Activated T-helper 17 cell treated with anti-CD3 and anti-CD28 coated beads, Interleukin-2, amount 50 U/mL, for 72 hours (primary cell): ENCODE measurements around the gene SMPX. TPM values are rescaled to one million over a fixed set of nuclear protein-coding genes. Genes with fewer than 3 reads are reported as not detected.

Experiments
- ATAC-seq: fragments of 150-1000 bp; cut with Tn5 transposase; replicated peaks from 2 replicates; pipeline ENCODE4 v1.10.0; 2021; ENCODE audit warnings: mild to moderate bottlenecking, moderate library complexity
- H3K27ac Mint-ChIP-seq: one replicate; pipeline ENCODE4 v1.8.0; 2022; ENCODE audit warnings: mixed read lengths
- H3K27me3 Mint-ChIP-seq: one replicate; pipeline ENCODE4 v1.8.0; 2022; ENCODE audit warnings: mixed read lengths
- H3K36me3 Mint-ChIP-seq: one replicate; pipeline ENCODE4 v1.8.0; 2022; ENCODE audit warnings: low read depth, mild to moderate bottlenecking, mixed read lengths
- H3K4me1 Mint-ChIP-seq: one replicate; pipeline ENCODE4 v1.8.0; 2022; ENCODE audit warnings: mixed read lengths
- H3K4me3 Mint-ChIP-seq: one replicate; pipeline ENCODE4 v1.8.0; 2022; ENCODE audit warnings: mild to moderate bottlenecking, mixed read lengths
- H3K9me3 Mint-ChIP-seq: one replicate; pipeline ENCODE4 v1.8.0; 2022; ENCODE audit warnings: mixed read lengths
- total RNA-seq, 2 donors: library from RNA; stranded (reverse); gene quantifications; one replicate each; pipeline ENCODE4 v1.2.3, GENCODE V29; 2022

The SMPX gene
- total RNA-seq, 2 donors from 2014 or later: not detected

DNA sequence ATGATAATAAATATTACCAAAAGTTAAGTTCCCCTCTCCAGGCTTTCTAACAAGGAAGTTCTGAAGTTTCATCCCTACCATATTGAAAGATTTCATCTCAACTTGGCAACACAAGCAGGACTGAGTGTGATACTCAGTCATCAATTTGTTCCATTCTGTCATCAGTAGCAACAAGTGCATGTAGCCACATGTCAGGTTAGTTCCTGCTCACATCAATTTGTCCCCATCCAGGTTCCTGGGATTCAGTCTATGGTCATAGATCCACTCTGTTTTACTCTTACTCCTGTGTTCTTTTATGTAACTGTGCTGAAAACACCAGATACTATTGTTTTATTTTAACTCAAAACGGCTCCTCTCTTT, 22.2 kb downstream of the SMPX start:
- Mint-ChIP-seq H3K9me3 (no peaks in the 10 kb centered on the region), H3K27ac (no peak overlapping the region), H3K27me3 (peaks cover 3% of the 10 kb centered on the region), H3K36me3 (no peaks in the 10 kb centered on the region), H3K4me3 (no peak overlapping the region), H3K4me1 (no peaks in the 10 kb centered on the region)
- ATAC-seq: no peak

DNA sequence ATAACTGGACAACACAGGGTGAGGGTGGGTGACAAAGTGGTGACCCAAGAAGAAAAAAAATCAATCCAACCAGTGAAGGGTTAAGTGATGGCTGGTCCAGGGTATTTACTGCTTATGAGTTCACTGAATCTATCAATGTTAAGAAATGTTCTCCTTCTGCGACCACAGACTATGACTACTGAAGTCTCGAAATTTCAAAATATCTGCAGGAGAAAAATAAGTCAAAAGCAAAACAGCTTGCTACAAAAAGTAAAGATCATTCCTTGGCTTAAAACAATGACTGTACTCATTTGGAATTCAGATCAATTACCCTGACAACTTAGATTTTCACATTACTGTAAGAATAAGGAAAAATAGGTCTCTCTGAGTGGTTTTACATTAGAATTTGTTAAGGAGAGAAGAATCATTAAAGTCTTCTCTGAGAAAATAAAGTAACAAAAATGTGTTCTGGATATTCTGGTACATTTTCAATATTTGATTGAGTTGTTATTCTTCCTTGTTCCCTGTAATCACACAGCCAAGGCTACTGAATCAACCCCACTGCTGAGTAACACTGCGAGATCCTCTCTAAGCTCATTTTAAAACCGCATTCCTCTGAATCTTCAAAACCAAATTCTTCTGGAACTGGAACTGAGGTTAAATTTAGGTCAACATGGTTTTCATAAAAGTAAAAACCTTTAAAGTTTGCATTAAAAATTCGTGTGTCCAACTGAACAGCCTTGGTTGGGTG, 22.7 kb downstream of the SMPX start:
- no peak overlapping the region for H3K4me3 Mint-ChIP-seq
- no peak for ATAC-seq
- H3K9me3 Mint-ChIP-seq: no peaks in the 10 kb centered on the region
- no peak overlapping the region for H3K27ac Mint-ChIP-seq
- H3K36me3 Mint-ChIP-seq: no peaks in the 10 kb centered on the region
- peaks cover 3% of the 10 kb centered on the region for H3K27me3 Mint-ChIP-seq
- no peaks in the 10 kb centered on the region for H3K4me1 Mint-ChIP-seq

DNA sequence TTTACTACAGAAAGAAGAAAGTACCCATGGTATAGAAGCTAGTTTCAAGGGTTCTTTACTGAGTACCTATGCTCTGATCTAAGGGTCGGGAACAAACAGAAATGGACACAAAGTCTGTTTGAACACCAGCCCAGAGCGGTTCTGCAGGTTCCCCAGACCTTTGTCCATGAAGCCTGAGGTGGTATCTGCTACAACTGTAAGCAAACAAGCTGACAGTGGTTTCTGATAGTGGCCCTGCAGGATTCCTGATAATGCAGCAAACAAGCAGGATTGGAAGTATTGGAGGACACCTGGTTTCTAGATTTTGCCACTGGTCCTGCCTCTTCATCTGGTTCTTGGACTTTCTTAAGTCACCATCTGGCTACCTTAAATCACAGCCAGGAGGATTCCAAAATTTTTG, 23.7 kb downstream of the SMPX start:
- H3K4me1 Mint-ChIP-seq: no peaks in the 10 kb centered on the region
- peaks cover 3% of the 10 kb centered on the region for H3K27me3 Mint-ChIP-seq
- H3K36me3 Mint-ChIP-seq: no peaks in the 10 kb centered on the region
- ATAC-seq: no peak
- no peak overlapping the region for H3K4me3 Mint-ChIP-seq
- no peak overlapping the region for H3K27ac Mint-ChIP-seq
- no peaks in the 10 kb centered on the region for H3K9me3 Mint-ChIP-seq

DNA sequence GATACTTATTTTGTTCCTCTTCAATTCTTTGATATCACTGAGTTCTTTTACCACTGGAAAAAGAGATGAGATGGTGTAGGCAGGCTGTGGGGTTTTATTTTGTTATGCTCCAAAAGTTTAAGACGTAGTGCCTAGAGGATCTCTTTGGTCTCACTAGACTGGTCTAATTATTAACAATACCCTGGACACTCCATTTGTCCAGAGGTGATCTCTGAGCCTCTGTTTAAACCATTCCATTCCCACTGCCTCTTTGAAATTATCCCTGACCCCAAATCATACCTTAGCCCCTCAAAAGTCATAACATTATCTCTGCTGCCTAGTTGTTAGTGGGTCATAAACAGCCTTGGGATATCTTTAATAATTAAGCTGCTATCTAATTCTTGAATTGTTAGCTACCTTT, 24.2 kb downstream of the SMPX start:
- H3K4me3 Mint-ChIP-seq: no peak overlapping the region

DNA sequence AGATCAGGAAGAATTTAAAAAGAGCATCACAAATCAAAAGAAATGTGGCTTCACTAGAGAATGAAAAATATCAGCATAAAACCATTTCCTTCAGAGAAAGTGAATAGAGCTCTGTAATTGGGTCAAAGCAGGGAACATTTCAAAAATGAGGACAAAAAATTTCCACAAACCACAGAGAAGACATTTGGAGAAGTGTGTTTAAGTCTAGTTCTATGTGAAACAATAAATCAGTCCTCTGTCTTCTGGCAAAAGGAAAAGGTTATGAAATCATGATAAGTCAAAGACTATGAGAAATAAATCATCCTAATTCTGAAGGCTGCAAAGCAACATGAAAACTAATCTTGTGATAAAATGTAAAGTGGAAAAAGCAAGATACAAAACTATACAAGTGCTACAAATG, 27.9 kb downstream of the SMPX start:
- no peak for ATAC-seq
- H3K4me3 Mint-ChIP-seq: no peak overlapping the region
- peaks cover 3% of the 10 kb centered on the region for H3K27me3 Mint-ChIP-seq
- no peaks in the 10 kb centered on the region for H3K9me3 Mint-ChIP-seq
- H3K4me1 Mint-ChIP-seq: no peaks in the 10 kb centered on the region
- H3K36me3 Mint-ChIP-seq: no peaks in the 10 kb centered on the region
- H3K27ac Mint-ChIP-seq: no peak overlapping the region

More for the DNA sequence above, 24.2 kb downstream of the SMPX start:
- no peak overlapping the region for H3K27ac Mint-ChIP-seq
- H3K27me3 Mint-ChIP-seq: peaks cover 3% of the 10 kb centered on the region
- no peaks in the 10 kb centered on the region for H3K36me3 Mint-ChIP-seq
- no peak for ATAC-seq
- H3K9me3 Mint-ChIP-seq: no peaks in the 10 kb centered on the region
- H3K4me1 Mint-ChIP-seq: no peaks in the 10 kb centered on the region

DNA sequence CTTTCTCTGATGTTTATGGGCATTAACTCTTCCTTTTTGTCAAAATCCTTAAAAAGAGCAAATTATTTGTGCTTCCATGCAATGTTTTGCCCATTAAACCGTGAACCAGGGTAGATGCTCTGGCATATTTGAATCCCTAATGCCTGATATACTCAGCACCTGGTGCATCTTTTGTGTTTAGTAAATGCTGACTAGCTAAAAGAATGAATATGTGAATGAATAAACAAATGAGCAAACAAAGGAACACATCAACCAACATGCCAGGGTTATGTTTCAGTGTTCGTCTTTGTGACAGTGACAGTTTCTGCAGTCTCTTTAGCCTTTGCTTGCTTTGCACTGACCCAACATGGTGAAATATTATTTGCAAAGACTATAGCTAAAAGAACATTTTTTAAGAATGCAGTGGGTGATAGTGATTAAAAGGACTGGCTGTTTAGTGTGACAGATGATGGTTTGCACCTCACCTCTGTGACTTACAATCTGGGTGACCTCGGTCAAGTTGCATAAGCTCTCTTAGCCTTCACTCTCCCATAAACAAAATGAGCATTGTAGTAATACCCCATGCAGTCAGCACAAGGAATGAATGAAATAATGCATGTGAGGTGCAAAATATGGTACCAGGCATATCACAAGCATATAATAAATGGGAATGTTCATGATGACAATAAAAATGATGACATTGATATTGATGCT, 29.5 kb downstream of the SMPX start:
- no peaks in the 10 kb centered on the region for H3K36me3 Mint-ChIP-seq
- no peak for ATAC-seq
- H3K9me3 Mint-ChIP-seq: no peaks in the 10 kb centered on the region
- no peaks in the 10 kb centered on the region for H3K4me1 Mint-ChIP-seq
- H3K4me3 Mint-ChIP-seq: no peak overlapping the region
- no peak overlapping the region for H3K27ac Mint-ChIP-seq
- peaks cover 3% of the 10 kb centered on the region for H3K27me3 Mint-ChIP-seq

DNA sequence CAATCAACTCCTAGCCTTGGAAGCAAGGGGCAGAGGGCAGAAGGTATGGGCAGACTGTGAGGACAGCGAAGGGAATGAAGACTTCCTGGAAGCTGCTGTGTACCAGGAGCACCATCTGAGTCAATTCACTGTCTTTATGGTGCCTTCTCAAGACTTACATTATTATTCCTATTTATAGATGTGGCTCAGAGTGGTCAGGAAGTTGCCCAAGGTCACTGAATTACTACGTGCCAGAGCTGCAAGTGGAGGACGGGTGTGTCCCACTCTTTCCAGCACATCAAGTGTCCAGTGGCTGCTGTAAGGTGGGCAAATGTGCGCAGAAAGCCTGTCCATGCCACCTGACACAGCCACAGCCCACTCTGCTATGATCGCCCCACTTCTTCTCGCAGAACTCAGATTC, 32.0 kb downstream of the SMPX start:
- no peaks in the 10 kb centered on the region for H3K36me3 Mint-ChIP-seq
- H3K27me3 Mint-ChIP-seq: no peaks in the 10 kb centered on the region
- no peaks in the 10 kb centered on the region for H3K4me1 Mint-ChIP-seq
- no peak overlapping the region for H3K27ac Mint-ChIP-seq
- no peaks in the 10 kb centered on the region for H3K9me3 Mint-ChIP-seq
- ATAC-seq: no peak
- H3K4me3 Mint-ChIP-seq: no peak overlapping the region

DNA sequence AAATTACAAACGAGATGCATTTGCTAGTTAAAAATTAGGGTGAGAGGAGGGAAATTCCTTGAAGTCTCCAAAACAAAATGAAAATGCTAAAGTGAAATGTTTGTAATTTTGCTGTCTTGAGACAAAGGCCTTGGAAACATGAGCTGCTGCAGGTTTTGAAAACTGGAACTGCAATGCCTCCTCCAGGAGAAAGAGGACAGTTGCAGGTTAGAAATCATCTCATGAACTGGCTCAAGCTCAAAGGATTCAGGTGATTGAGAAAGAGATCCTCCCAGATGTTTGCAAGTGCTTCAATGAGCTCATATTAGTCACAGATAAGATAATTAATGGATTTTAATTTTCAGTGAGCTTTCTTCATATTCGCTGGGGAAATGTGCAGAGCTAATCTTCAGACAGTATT, 32.4 kb downstream of the SMPX start:
- no peaks in the 10 kb centered on the region for H3K4me1 Mint-ChIP-seq
- H3K27ac Mint-ChIP-seq: no peak overlapping the region
- no peaks in the 10 kb centered on the region for H3K27me3 Mint-ChIP-seq
- H3K9me3 Mint-ChIP-seq: no peaks in the 10 kb centered on the region
- no peaks in the 10 kb centered on the region for H3K36me3 Mint-ChIP-seq
- ATAC-seq: no peak
- H3K4me3 Mint-ChIP-seq: no peak overlapping the region

DNA sequence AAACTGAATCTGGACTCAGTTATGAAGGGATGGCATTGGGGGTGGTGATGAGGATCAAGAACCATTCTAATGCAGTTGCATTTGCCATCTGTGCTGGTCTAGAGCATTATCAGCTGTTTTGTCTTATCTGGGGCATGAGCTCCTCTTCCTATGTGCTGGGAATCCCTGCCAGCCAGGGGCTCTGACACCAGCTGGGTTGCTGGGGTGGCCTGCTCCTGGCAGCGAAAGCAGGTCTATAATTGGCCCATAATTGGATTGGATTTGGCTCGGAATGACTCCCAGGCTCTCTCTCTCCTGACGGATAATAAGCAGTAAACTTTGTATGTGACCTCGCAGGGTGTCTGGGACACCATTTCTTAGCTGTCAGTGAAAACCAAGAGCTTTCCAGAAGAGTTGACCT, 34.1 kb downstream of the SMPX start:
- Mint-ChIP-seq H3K9me3 (no peaks in the 10 kb centered on the region), H3K4me3 (no peak overlapping the region), H3K27me3 (no peaks in the 10 kb centered on the region), H3K4me1 (no peaks in the 10 kb centered on the region), H3K36me3 (no peaks in the 10 kb centered on the region), H3K27ac (no peak overlapping the region)
- no peak for ATAC-seq

DNA sequence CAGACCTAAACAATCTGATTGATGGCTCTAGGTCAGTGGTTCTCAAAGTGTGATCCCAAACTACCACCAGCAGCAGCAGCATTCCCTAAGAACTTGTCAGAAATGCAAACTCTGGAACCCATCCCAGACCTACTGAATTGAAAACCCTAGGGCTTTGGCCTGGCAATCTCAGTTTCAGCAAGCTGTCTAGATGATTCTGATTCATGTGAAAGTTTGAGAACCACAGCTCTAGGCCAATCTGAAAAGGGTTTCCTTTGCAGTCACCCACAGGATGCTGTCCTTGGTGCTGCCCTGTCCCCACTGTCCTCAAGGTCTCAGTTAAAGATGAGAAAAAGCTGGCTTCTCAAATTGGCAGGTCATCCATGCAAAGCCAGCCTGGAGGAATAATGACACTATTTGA, 34.8 kb downstream of the SMPX start:
- Mint-ChIP-seq H3K9me3 (no peaks in the 10 kb centered on the region), H3K36me3 (no peaks in the 10 kb centered on the region), H3K4me1 (no peaks in the 10 kb centered on the region), H3K27ac (no peak overlapping the region), H3K4me3 (no peak overlapping the region), H3K27me3 (no peaks in the 10 kb centered on the region)
- ATAC-seq: no peak

DNA sequence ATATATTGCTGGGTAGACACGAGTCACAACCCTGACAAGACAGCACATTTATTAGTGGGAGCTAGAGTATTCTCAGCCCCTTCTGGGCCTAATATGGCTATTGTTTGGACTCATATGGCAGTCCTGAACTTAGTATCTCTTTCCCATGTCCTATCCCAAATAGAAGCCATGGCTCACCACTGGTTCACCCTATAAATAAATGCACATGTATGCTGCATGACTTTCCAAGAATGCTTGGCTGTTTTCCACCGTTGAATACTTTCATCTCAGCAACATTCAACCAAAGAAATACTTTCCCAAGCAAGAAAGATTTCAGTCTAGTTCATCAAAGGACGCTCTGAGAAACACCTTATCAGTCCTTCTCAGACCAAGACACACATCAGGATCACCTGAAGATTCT, 36.7 kb downstream of the SMPX start:
- Mint-ChIP-seq H3K27me3 (peaks cover 3% of the 10 kb centered on the region), H3K9me3 (no peaks in the 10 kb centered on the region), H3K4me1 (no peaks in the 10 kb centered on the region), H3K4me3 (no peak overlapping the region), H3K27ac (no peak overlapping the region), H3K36me3 (no peaks in the 10 kb centered on the region)
- ATAC-seq: no peak

DNA sequence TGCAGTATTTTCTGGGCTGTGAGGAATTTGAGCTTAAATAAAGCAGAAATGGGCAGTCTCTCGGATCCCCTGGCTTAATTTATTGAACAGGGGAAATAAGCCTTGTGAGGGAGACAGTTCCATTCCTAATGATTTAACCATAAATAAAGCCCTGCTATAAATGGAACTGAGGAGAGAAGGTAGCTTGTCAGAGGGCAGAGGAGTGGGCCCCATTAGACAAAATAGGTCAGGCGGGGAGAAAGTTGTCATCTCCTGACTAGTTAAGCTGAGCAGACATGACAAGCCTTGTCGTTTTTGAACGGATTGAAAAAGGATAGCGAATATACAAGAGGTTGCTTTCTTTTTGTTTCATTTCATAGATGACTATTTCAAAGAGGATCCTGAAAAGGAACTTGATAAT, 39.3 kb downstream of the SMPX start:
- Mint-ChIP-seq H3K36me3 (no peaks in the 10 kb centered on the region), H3K9me3 (no peaks in the 10 kb centered on the region), H3K27ac (no peak overlapping the region), H3K4me1 (no peaks in the 10 kb centered on the region), H3K27me3 (peaks cover 3% of the 10 kb centered on the region), H3K4me3 (no peak overlapping the region)
- no peak for ATAC-seq

DNA sequence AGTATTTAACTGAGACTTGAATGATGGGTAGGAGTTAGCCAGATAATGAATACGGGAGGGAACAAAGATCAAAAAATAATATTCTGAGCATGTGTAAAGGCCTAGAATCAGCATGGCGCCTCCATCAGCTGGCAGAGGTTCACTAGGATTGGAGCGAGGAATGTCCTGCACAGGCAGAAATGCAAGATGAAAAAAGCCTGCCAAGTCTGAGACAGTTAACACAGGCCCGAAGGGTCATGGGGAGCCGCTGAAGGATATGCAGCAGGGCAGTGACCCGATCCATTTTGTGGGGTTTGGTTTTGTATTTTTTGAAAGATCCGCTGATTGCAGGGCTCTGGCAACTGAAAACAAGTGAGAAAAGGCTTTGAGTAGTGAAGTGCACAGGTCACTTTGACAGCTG, 40.1 kb downstream of the SMPX start:
- H3K36me3 Mint-ChIP-seq: no peaks in the 10 kb centered on the region
- no peak for ATAC-seq
- H3K4me3 Mint-ChIP-seq: no peak overlapping the region
- no peaks in the 10 kb centered on the region for H3K4me1 Mint-ChIP-seq
- H3K9me3 Mint-ChIP-seq: no peaks in the 10 kb centered on the region
- peaks cover 3% of the 10 kb centered on the region for H3K27me3 Mint-ChIP-seq
- no peak overlapping the region for H3K27ac Mint-ChIP-seq

DNA sequence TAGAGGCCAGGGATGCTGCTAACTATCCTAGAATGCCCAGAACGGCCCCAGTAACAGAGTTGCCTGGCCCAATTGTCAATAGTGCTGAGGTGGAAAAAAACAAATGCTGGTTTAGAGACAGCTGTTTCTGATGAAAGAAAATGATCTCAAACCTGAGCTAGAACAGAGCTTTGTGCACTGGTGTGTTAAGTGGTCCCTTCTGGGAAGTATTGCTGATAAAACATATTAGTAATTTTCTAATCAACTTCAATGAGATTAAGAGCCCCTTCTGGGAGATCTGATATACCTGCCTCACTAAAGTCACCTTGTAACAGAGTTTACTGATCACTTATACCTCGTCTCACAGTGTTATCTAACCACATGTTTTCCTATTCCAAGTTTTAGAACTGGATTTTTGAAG, 42.1 kb downstream of the SMPX start:
- H3K4me3 Mint-ChIP-seq: no peak overlapping the region
- H3K9me3 Mint-ChIP-seq: no peaks in the 10 kb centered on the region
- ATAC-seq: no peak
- peaks cover 3% of the 10 kb centered on the region for H3K27me3 Mint-ChIP-seq
- no peaks in the 10 kb centered on the region for H3K36me3 Mint-ChIP-seq
- H3K27ac Mint-ChIP-seq: no peak overlapping the region
- no peaks in the 10 kb centered on the region for H3K4me1 Mint-ChIP-seq

DNA sequence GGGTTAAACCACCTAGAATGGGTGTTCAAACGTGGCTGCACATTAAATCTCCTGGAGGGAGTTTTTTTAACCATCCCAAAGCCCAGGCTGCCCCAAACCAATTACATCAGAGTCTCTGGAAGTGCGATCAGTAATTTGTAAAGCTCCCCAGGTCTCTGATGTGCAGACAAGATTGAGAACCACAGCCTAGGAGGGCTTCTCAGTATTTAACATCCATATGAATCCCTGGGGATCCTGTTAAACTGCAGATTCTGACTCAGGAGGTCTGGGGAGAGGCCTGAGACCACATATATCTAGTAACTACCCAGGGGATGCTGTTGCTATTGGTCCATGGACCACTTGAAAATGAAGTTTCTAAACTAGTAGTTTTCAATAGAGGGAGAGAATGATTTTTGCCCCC, 42.6 kb downstream of the SMPX start:
- Mint-ChIP-seq H3K27me3 (peaks cover 3% of the 10 kb centered on the region), H3K4me3 (no peak overlapping the region), H3K9me3 (no peaks in the 10 kb centered on the region), H3K27ac (no peak overlapping the region), H3K36me3 (no peaks in the 10 kb centered on the region), H3K4me1 (no peaks in the 10 kb centered on the region)
- no peak for ATAC-seq

DNA sequence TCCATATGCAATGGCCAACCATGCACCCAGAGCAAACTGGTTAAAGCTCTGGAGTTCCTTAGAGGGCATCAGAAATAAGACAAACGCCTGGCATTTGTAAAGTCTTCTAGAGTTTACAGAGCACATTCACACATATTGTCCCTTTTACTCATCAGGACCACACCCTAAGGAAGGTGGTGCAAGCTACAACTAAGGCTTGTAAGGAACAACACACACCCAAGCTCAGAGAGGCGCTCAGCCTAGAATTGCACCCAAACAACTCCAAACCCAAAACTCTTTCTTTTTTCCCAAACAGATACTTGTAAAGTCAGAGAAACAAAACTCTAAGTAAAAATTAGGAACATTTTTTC, 46.1 kb downstream of the SMPX start:
- Mint-ChIP-seq H3K4me1 (no peaks in the 10 kb centered on the region), H3K9me3 (no peaks in the 10 kb centered on the region), H3K27ac (no peak overlapping the region), H3K4me3 (no peak overlapping the region), H3K36me3 (no peaks in the 10 kb centered on the region), H3K27me3 (peaks cover 3% of the 10 kb centered on the region)
- ATAC-seq: no peak
